Upper lobe of left lung (tissue), 6 donors: ENCODE results near the gene SLBP. TPM values are rescaled to one million over a fixed set of nuclear protein-coding genes. Genes with fewer than 3 reads are reported as not detected.
A peak's percentile ranks its signal among the peaks of the same experiment; 100 is the strongest.

Experiments used
- ATAC-seq, 2 donors: fragments of 200-7000 bp; cut with Tn5 transposase; one replicate each; pipeline ENCODE4 v1.9.1; 2022; ENCODE audit warnings: mild to moderate bottlenecking in 2 of 2, moderate library complexity in 2 of 2; ENCODE audit not compliant: low FRiP score in 2 of 2
- DNase-seq, 2 donors: peaks; one replicate each; pipeline ENCODE4 v3.0.0-alpha.2; 2019 to 2020
- H3K27ac ChIP-seq, 4 donors: fragments of 200-600 bp; sonication (generic); one replicate each; pipeline ENCODE4 v1.5.1; 2016 to 2019
- H3K27me3 ChIP-seq, 4 donors: fragments of 200-600 bp; sonication (generic); one replicate each; pipeline ENCODE4 v1.5.1; 2017 to 2019
- H3K36me3 ChIP-seq, 4 donors: fragments of 200-600 bp; sonication (generic); one replicate each; pipeline ENCODE4 v1.5.1; 2016 to 2019
- H3K4me1 ChIP-seq, 4 donors: fragments of 200-600 bp; sonication (generic); one replicate each; pipeline ENCODE4 v1.5.1; 2018 to 2019
- H3K4me3 ChIP-seq, 4 donors: fragments of 200-600 bp; sonication (generic); one replicate each; pipeline ENCODE4 v1.5.1; 2017 to 2019; ENCODE audit warnings: mild to moderate bottlenecking in 2 of 4, moderate library complexity in 1 of 4
- H3K9me3 ChIP-seq, 4 donors: fragments of 200-600 bp; sonication (generic); one replicate each; pipeline ENCODE4 v1.5.1; 2018 to 2019
- EP300 ChIP-seq, 4 donors: sonication (generic); formaldehyde crosslinking; IDR thresholded peaks; one replicate each; pipeline ENCODE4 v1.5.1; 2017; ENCODE audit warnings: antibody characterized with exemption in 4 of 4, control low read depth in 2 of 4
- POLR2A ChIP-seq, 4 donors: fragments of 450-650 bp; IDR thresholded peaks; one replicate each; pipeline ENCODE4 v1.5.1; 2016 to 2017; ENCODE audit warnings: antibody characterized with exemption in 4 of 4, mild to moderate bottlenecking in 2 of 4
- POLR2AphosphoS5 ChIP-seq, 2 donors: sonication (generic); formaldehyde crosslinking; IDR thresholded peaks; one replicate each; pipeline ENCODE4 v1.5.1; 2017; ENCODE audit warnings: antibody characterized with exemption in 2 of 2
- WGBS, 2 donors: methylation state at CpG; one replicate each; pipeline ENCODE4 v1.1.5; 2017 to 2018; 5-methylcytosine and 5-hydroxymethylcytosine counted together
- total RNA-seq, 6 donors: library from RNA; depleted of rRNA in 4 of 6; stranded (reverse); fragments of >200 nt in 4 of 6; gene quantifications; one replicate each; pipeline versions ENCODE4 v1.1.0 to v1.2.1, GENCODE V29; 2016 to 2021
- TF ChIP-seq, protein P1 (sequence below), 6 experiments: fragments of 450-650 bp in 4 of 6; fragments of 200-600 bp in 2 of 6; sonication (generic) in 2 of 6; IDR thresholded peaks; one replicate each; pipeline ENCODE4 v1.5.1; 2016 to 2019; ENCODE audit warnings: antibody characterized with exemption in 6 of 6
- donor health status: DM: no; HTN: no; CAD: no; lungs with moderate emphysema.
- donor health status: DM: no; HTN: yes; CAD: no; lungs with severe emphysema.

Gene SLBP
- total RNA-seq, 6 donors from 2014 or later, result 33.0 to 51.1 (median 38.0) TPM

DNA sequence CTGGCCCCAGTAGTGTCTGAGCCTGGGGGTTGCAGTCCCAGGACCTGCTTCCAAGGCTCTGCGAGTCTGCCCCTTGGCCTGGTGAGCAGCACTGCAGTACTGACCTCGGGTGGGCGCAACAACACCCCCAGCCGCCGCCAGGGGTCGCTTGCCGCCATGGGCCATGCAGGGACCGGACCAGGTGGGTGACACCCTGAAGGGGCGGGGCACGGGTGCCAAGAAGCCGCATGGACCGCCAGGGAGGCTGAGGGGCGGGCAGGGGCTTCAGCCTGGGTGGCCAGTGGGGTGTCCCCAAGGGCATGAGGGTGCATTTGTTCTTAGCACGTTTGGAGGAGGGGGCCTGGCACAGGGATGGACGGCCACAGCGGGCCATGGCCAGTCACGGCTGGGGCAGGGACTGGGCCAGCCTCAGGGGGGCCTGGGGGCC lies 34.2 kb upstream of the SLBP start:
- Histone ChIP-seq H3K27ac (no peak overlapping the region), H3K4me1 (peaks cover 0 to 10% (median 7%) of the 10 kb centered on the region in 4 donors), H3K36me3 (peaks cover 0 to 32% (median 14%) of the 10 kb centered on the region in 4 donors), H3K27me3 (no peaks in the 10 kb centered on the region), H3K9me3 (no peaks in the 10 kb centered on the region), H3K4me3 (no peak overlapping the region)
- peak; percentile 64 to 70 for ATAC-seq
- DNase-seq, result peak; percentile 66 to 96
- TF ChIP-seq, protein P1, sequence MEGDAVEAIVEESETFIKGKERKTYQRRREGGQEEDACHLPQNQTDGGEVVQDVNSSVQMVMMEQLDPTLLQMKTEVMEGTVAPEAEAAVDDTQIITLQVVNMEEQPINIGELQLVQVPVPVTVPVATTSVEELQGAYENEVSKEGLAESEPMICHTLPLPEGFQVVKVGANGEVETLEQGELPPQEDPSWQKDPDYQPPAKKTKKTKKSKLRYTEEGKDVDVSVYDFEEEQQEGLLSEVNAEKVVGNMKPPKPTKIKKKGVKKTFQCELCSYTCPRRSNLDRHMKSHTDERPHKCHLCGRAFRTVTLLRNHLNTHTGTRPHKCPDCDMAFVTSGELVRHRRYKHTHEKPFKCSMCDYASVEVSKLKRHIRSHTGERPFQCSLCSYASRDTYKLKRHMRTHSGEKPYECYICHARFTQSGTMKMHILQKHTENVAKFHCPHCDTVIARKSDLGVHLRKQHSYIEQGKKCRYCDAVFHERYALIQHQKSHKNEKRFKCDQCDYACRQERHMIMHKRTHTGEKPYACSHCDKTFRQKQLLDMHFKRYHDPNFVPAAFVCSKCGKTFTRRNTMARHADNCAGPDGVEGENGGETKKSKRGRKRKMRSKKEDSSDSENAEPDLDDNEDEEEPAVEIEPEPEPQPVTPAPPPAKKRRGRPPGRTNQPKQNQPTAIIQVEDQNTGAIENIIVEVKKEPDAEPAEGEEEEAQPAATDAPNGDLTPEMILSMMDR (IDR thresholded peaks at IDR 0.05), result peak; percentile 69 to 93 (median 80)
- no peak for TF ChIP-seq EP300 (IDR thresholded peaks at IDR 0.05)
- 4 to 18% methylated on average over 10 to 15 of the region's 17 CpGs for WGBS, 2 donors

DNA sequence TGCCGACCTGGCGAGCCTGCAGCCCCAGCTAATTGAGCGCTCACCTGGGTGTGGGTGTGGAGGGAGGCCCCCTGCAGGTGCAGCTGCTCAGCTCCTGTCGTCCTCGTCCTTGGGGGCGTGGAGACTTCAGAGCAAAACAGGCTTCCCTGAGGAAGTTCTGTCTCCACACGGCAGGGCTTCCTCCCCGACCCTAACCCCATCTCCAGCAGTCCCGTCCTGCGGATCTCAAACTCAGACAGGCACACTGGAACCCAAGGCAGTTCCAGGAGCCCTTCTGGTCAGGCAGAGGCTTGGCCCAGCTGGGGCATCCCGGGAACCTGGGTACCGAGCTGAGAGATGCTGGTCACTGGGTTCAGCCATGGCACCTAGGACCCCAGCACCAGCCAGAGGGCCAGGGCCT lies 33.6 kb upstream of the SLBP start:
- Histone ChIP-seq H3K4me1 (peaks cover 0 to 10% (median 6%) of the 10 kb centered on the region in 4 donors), H3K4me3 (no peak overlapping the region), H3K27me3 (no peaks in the 10 kb centered on the region), H3K36me3 (peaks cover 0 to 38% (median 19%) of the 10 kb centered on the region in 4 donors), H3K9me3 (no peaks in the 10 kb centered on the region), H3K27ac (no peak overlapping the region)
- DNase-seq (peak in 1 of 2 donors; percentile 47), ATAC-seq (no peak)
- TF ChIP-seq POLR2A (IDR thresholded peaks at IDR 0.05), result no peak
- no peak for TF ChIP-seq POLR2AphosphoS5 (IDR thresholded peaks at IDR 0.05)
- TF ChIP-seq, protein P1 (IDR thresholded peaks at IDR 0.05), result no peak
- no peak for TF ChIP-seq EP300 (IDR thresholded peaks at IDR 0.05)
- WGBS, 2 donors, result 90 to 97% methylated on average over 3 to 12 of the region's 12 CpGs

DNA sequence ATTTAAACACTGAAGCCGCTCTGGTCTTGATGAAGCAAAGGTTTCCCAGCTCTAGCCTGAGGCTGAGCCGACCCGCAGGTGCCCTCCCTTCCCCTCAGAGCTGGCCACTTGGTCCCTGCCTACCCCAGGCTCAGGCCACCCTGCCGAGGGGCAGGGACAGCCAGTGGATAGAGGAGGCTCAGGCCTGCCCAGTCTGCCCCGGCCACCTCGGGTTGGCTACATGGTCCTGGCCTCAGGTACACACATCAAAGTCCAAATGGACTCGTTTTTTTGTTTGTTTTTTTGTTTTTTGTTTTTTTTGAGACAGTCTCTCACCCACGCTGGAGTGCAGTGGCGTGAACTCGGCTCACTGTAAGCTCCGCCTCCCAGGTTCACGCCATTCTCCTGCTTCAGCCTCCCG lies 33.0 kb upstream of the SLBP start:
- H3K4me3 ChIP-seq, result no peak overlapping the region
- ATAC-seq, result no peak
- peaks cover 0 to 38% (median 22%) of the 10 kb centered on the region in 4 donors for H3K36me3 ChIP-seq
- TF ChIP-seq EP300 (IDR thresholded peaks at IDR 0.05) (no peak), POLR2AphosphoS5 (IDR thresholded peaks at IDR 0.05) (no peak)
- no peaks in the 10 kb centered on the region for H3K9me3 ChIP-seq
- H3K4me1 ChIP-seq, result peaks cover 0 to 10% (median 6%) of the 10 kb centered on the region in 4 donors
- H3K27ac ChIP-seq, result no peak overlapping the region
- H3K27me3 ChIP-seq, result no peaks in the 10 kb centered on the region
- peak in 1 of 2 donors; percentile 43 for DNase-seq
- WGBS, 2 donors, result 92 to 95% methylated on average over 13 of the region's 13 CpGs

DNA sequence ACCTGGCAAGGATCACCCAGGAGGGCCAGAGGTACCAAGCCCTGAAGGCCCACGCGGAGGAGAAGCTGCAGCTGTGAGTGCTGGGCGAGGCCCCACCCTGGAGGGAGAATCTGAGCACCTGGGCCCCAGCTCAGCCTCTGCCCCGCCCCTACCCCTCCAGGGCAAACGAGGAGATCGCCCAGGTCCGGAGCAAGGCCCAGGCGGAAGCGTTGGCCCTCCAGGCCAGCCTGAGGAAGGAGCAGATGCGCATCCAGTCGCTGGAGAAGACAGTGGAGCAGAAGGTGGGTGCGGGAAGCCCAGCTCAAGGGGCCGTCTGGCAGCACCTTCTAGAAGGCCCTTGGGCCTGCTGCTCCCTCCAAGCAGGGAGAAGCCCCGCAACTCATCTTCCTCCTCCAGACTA lies 32.4 kb upstream of the SLBP start:
- H3K36me3 ChIP-seq, result peaks cover 0 to 44% (median 25%) of the 10 kb centered on the region in 4 donors
- peak in 1 of 2 donors; percentile 56 for DNase-seq
- TF ChIP-seq POLR2AphosphoS5 (IDR thresholded peaks at IDR 0.05) (no peak), EP300 (IDR thresholded peaks at IDR 0.05) (no peak), POLR2A (IDR thresholded peaks at IDR 0.05) (no peak)
- TF ChIP-seq, protein P1 (IDR thresholded peaks at IDR 0.05), result no peak
- 92 to 96% methylated on average over 13 to 14 of the region's 14 CpGs for WGBS, 2 donors
- H3K27ac ChIP-seq, result no peak overlapping the region
- H3K9me3 ChIP-seq, result no peaks in the 10 kb centered on the region
- no peak for ATAC-seq
- no peak overlapping the region for H3K4me3 ChIP-seq
- no peaks in the 10 kb centered on the region for H3K27me3 ChIP-seq
- peaks cover 0 to 10% (median 6%) of the 10 kb centered on the region in 4 donors for H3K4me1 ChIP-seq

DNA sequence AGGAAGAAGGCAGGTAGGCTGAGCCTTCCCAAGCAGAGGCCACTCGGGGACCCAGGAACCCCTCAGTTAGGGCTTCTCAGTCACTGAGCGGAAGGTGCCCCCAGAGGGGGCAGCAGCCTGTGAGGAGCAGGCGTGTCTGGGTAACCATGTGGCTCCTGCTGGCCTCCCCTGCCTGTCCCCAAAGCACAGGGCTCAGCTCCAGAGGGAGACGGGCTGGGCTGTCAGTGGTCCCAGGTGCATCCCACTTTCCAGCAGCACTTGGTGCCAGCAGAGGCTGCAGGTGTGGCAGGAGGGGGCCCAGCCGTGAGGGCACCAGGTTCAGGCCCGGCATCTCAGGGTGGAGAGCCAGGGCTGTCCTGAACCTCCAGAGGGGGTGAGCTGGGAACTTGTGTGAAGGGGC lies 31.9 kb upstream of the SLBP start:
- DNase-seq (peak in 1 of 2 donors; percentile 39), ATAC-seq (no peak)
- peaks cover 0 to 10% (median 6%) of the 10 kb centered on the region in 4 donors for H3K4me1 ChIP-seq
- whole genome bisulfite sequencing, 2 donors, result 93 to 100% methylated on average over 2 to 5 of the region's 6 CpGs
- no peaks in the 10 kb centered on the region for H3K9me3 ChIP-seq
- H3K36me3 ChIP-seq, result peaks cover 0 to 50% (median 27%) of the 10 kb centered on the region in 4 donors
- no peak overlapping the region for H3K27ac ChIP-seq
- H3K4me3 ChIP-seq, result no peak overlapping the region
- TF ChIP-seq EP300 (IDR thresholded peaks at IDR 0.05) (no peak), POLR2A (IDR thresholded peaks at IDR 0.05) (no peak), POLR2AphosphoS5 (IDR thresholded peaks at IDR 0.05) (no peak)
- TF ChIP-seq, protein P1 (IDR thresholded peaks at IDR 0.05), result no peak
- no peaks in the 10 kb centered on the region for H3K27me3 ChIP-seq
